GM23338 (cell line): ENCODE data around the gene PKNOX2. TPM values are rescaled to one million over a fixed set of nuclear protein-coding genes. Genes with fewer than 3 reads are reported as not detected.

ENCODE experiments used
- ATAC-seq: fragments of 200-7000 bp; cut with Tn5 transposase; 3 replicates; pipeline ENCODE4 v1.9.1; 2020
- DNase-seq: peaks from one replicate; pipeline ENCODE4 v3.0.0-alpha.2; 2015; ENCODE audit warnings: low spot score
- H2AFZ ChIP-seq: fragments of 200-600 bp; sonication (generic); 2 replicates; pipeline ENCODE4 v1.8.0; 2016; ENCODE audit warnings: antibody characterized with exemption, mild to moderate bottlenecking, moderate library complexity
- H3F3A ChIP-seq: fragments of 200-600 bp; sonication (generic); replicated peaks from 2 replicates; pipeline ENCODE4 v1.8.0; 2017; ENCODE audit warnings: antibody characterized with exemption, mixed run types, low read depth
- H3K27ac ChIP-seq: fragments of 200-600 bp; sonication (generic); 2 replicates; pipeline ENCODE4 v1.6.1; 2016; ENCODE audit warnings: low read depth
- H3K27me3 ChIP-seq: fragments of 200-600 bp; sonication (generic); 2 replicates; pipeline ENCODE4 v1.8.0; 2016; ENCODE audit warnings: mild to moderate bottlenecking, mixed run types, moderate library complexity; ENCODE audit not compliant: insufficient read depth
- H3K36me3 ChIP-seq: fragments of 200-600 bp; sonication (generic); 2 replicates; pipeline ENCODE4 v1.8.0; 2016; ENCODE audit warnings: mild to moderate bottlenecking; ENCODE audit not compliant: insufficient read depth
- H3K4me1 ChIP-seq: fragments of 200-600 bp; sonication (generic); 2 replicates; pipeline ENCODE4 v1.8.0; 2016; ENCODE audit warnings: mild to moderate bottlenecking, moderate library complexity; ENCODE audit not compliant: insufficient read depth
- H3K4me2 ChIP-seq: fragments of 200-600 bp; sonication (generic); 2 replicates; pipeline ENCODE4 v1.7.1; 2017; ENCODE audit warnings: mixed run types
- H3K4me3 ChIP-seq: fragments of 200-600 bp; sonication (generic); 2 replicates; pipeline ENCODE4 v1.6.1; 2016; ENCODE audit warnings: mixed run types
- H3K79me2 ChIP-seq: fragments of 200-600 bp; sonication (generic); replicated peaks from 2 replicates; pipeline ENCODE4 v1.8.0; 2017; ENCODE audit warnings: mild to moderate bottlenecking; ENCODE audit not compliant: insufficient read depth
- H3K9me2 ChIP-seq: fragments of 200-600 bp; sonication (generic); 2 replicates; pipeline ENCODE4 v1.8.0; 2017; ENCODE audit not compliant: insufficient read depth
- H4K20me1 ChIP-seq: fragments of 200-600 bp; sonication (generic); replicated peaks from 2 replicates; pipeline ENCODE4 v1.8.0; 2017; ENCODE audit warnings: mild to moderate bottlenecking; ENCODE audit not compliant: insufficient read depth
- H3K27ac Mint-ChIP-seq: 2 replicates; pipeline ENCODE4 v1.8.0; 2020; ENCODE audit warnings: inconsistent platforms, mild to moderate bottlenecking, moderate library complexity, mixed read lengths
- H3K27me3 Mint-ChIP-seq: 3 replicates; pipeline ENCODE4 v1.8.0; 2022; ENCODE audit warnings: low read depth, mild to moderate bottlenecking, moderate library complexity, mixed read lengths, inconsistent platforms; ENCODE audit not compliant: insufficient read depth, poor library complexity
- H3K36me3 Mint-ChIP-seq: 3 replicates; pipeline ENCODE4 v1.8.0; 2021; ENCODE audit warnings: low read depth, mild to moderate bottlenecking, inconsistent platforms, moderate library complexity, mixed read lengths
- H3K4me1 Mint-ChIP-seq: 3 replicates; pipeline ENCODE4 v1.8.0; 2020; ENCODE audit warnings: mild to moderate bottlenecking, inconsistent platforms, mixed read lengths
- H3K4me3 Mint-ChIP-seq: 3 replicates; pipeline ENCODE4 v1.8.0; 2021; ENCODE audit warnings: moderate library complexity, mild to moderate bottlenecking, inconsistent platforms, mixed read lengths
- H3K9me3 Mint-ChIP-seq: 3 replicates; pipeline ENCODE4 v1.8.0; 2020; ENCODE audit warnings: moderate library complexity, mild to moderate bottlenecking, inconsistent platforms, mixed read lengths
- CREB1 ChIP-seq: fragments of 250-450 bp; sonication (Bioruptor Pico); IDR thresholded peaks from 2 replicates; pipeline ENCODE4 v1.5.0; 2020; ENCODE audit warnings: low read depth, mild to moderate bottlenecking, moderate library complexity
- CTCF ChIP-seq, 2 experiments: fragments of 200-600 bp in 1 of 2; sonication (generic) in 1 of 2; conservative IDR thresholded peaks; 2 replicates each; pipeline versions ENCODE4 v1.5.1 to v1.6.1; 2016 to 2017; ENCODE audit warnings: antibody characterized with exemption in 2 of 2, low read depth in 2 of 2, mild to moderate bottlenecking in 2 of 2, moderate library complexity in 1 of 2
- ETS1 ChIP-seq: IDR thresholded peaks from 2 replicates; pipeline ENCODE4 v1.6.1; 2016; ENCODE audit warnings: antibody characterized with exemption
- EZH2 ChIP-seq: fragments of 200-600 bp; sonication (generic); IDR thresholded peaks from one replicate; pipeline ENCODE4 v1.8.0; 2017; ENCODE audit warnings: antibody characterized with exemption, mild to moderate bottlenecking, low read depth; ENCODE audit not compliant: unreplicated experiment
- EZH2phosphoT487 ChIP-seq: fragments of 200-600 bp; sonication (generic); IDR thresholded peaks from one replicate; pipeline ENCODE4 v1.8.1; 2018; ENCODE audit warnings: antibody characterized with exemption; ENCODE audit not compliant: unreplicated experiment
- JUNB ChIP-seq: IDR thresholded peaks from one replicate; pipeline ENCODE4 v1.6.1; 2016; ENCODE audit warnings: antibody characterized with exemption; ENCODE audit not compliant: unreplicated experiment
- NANOG ChIP-seq: IDR thresholded peaks from 2 replicates; pipeline ENCODE4 v1.6.1; 2016; ENCODE audit warnings: antibody characterized with exemption, borderline replicate concordance
- POLR2AphosphoS5 ChIP-seq: IDR thresholded peaks from 2 replicates; pipeline ENCODE4 v1.6.1; 2016; ENCODE audit warnings: antibody characterized with exemption, low read depth
- REST ChIP-seq: IDR thresholded peaks from one replicate; pipeline ENCODE4 v1.6.1; 2018; ENCODE audit warnings: antibody characterized with exemption; ENCODE audit not compliant: unreplicated experiment
- STAT1 ChIP-seq: IDR thresholded peaks from one replicate; pipeline ENCODE4 v1.6.1; 2016; ENCODE audit warnings: antibody characterized with exemption; ENCODE audit not compliant: unreplicated experiment
- ZNF114 ChIP-seq: fragments of 250-450 bp; sonication (Bioruptor Pico); IDR thresholded peaks from 2 replicates; pipeline ENCODE4 v1.5.0; 2020; ENCODE audit warnings: mild to moderate bottlenecking, moderate library complexity
- ZNF331 ChIP-seq: fragments of 250-450 bp; sonication (Bioruptor Pico); IDR thresholded peaks from 2 replicates; pipeline ENCODE4 v1.5.0; 2020; ENCODE audit warnings: low read depth, mild to moderate bottlenecking, moderate library complexity
- ZNF462 ChIP-seq: fragments of 250-450 bp; sonication (Bioruptor Pico); IDR thresholded peaks from 2 replicates; pipeline ENCODE4 v1.5.0; 2020; ENCODE audit warnings: mild to moderate bottlenecking, moderate library complexity
- polyA plus RNA-seq: library from polyadenylated mRNA; unstranded; fragments of >200 nt; fragmentation: Nextera tagmentation; extraction: Ambion mirVana; gene quantifications from 2 replicates; pipeline ENCODE4 v1.2.1, GENCODE V29; 2016
- total RNA-seq: library from RNA; depleted of rRNA; stranded (reverse); fragments of >200 nt; shearing (Covaris generic); gene quantifications from 2 replicates; pipeline ENCODE4 v1.2.3, GENCODE V29; 2014

Gene PKNOX2
- total and polyA plus RNA-seq, 2 experiments from 2014 or later = 0.42 to 0.83 TPM

- no peaks in the 10 kb centered on the region for H3K79me2 ChIP-seq
- H3K4me3 ChIP-seq = no peak overlapping the region
- H3K4me1 ChIP-seq = peaks cover 30% of the 10 kb centered on the region
- no peak overlapping the region for H2AFZ ChIP-seq
- Mint-ChIP-seq H3K4me1 (peaks cover 54% of the 10 kb centered on the region), H3K27ac (peak overlapping the region; percentile 12; the same call in 1 of the 2 replicates), H3K9me3 (no peaks in the 10 kb centered on the region), H3K36me3 (no peaks in the 10 kb centered on the region), H3K4me3 (no peak overlapping the region), H3K27me3 (peaks cover 16% of the 10 kb centered on the region)
- no peaks in the 10 kb centered on the region for H4K20me1 ChIP-seq
- no peaks in the 10 kb centered on the region for H3K36me3 ChIP-seq
- H3K27ac ChIP-seq = no peak overlapping the region
- no peak for TF ChIP-seq NANOG
- TF ChIP-seq POLR2AphosphoS5 = no peak
- TF ChIP-seq JUNB = no peak
- no peak for TF ChIP-seq EZH2
- no peak for TF ChIP-seq ZNF331 (CRISPR knock-in tag)
- TF ChIP-seq CTCF (conservative IDR thresholded peaks at IDR 0.05; ENCODE audit: low read depth in 2 of 2) = no peak
- no peak for TF ChIP-seq REST
- TF ChIP-seq CREB1 (CRISPR knock-in tag) = no peak
- no peak for TF ChIP-seq ZNF462 (CRISPR knock-in tag)
- TF ChIP-seq STAT1 = no peak
- no peak for TF ChIP-seq ETS1
- no peak for TF ChIP-seq ZNF114 (CRISPR knock-in tag)
- no peak for TF ChIP-seq EZH2phosphoT487
- no peak overlapping the region for H3K4me2 ChIP-seq
- no peaks in the 10 kb centered on the region for H3F3A ChIP-seq
- H3K9me2 ChIP-seq = 0 out of 2 replicates have a peak, but pooled peaks cover 2% of the 10 kb centered on the region
- H3K27me3 ChIP-seq = no peaks in the 10 kb centered on the region
- DNase-seq (no peak), ATAC-seq (no peak)
Observed at GRCh38 chr11:125399945-125400344, 235.4 kb downstream of the PKNOX2 start.
